ENCODE data around the gene UTP14C. TPM values are rescaled to one million over a fixed set of nuclear protein-coding genes. Genes with fewer than 3 reads are reported as not detected.

UTP14C gene
- total RNA-seq: 5.2 and 6.1 TPM in 2 replicates

GRCh38 chr13:52024481-52024880 is at the start of gene UTP14C:
UTP14C (plus strand) TSS chr13:52024691; CDS start chr13:52028805, 4,114 bp downstream.

GRCh38 chr13:52010890-52011631 is 13.4 kb upstream of the UTP14C start, which contains the start of gene ATP7B:
ATP7B (minus strand) TSS chr13:52011450; CDS start chr13:52011337, 113 bp downstream.

GRCh38 chr13:52011632-52012511 is 12.6 kb upstream of the UTP14C start, which contains the start of gene ALG11:
ALG11 (plus strand) TSS chr13:52012398; CDS start chr13:52012419, 21 bp downstream.

Other genes with a start within 250 kb of the UTP14C start
- 5.1 and 20.0 TPM in 2 replicates for gene DHRS12, start 220.5 kb upstream of the UTP14C start, total RNA-seq
- gene TMEM272, start 179.5 kb upstream of the UTP14C start, total RNA-seq: not detected in 2 replicates
- gene CCDC70, start 162.7 kb upstream of the UTP14C start, total RNA-seq: not detected in 2 replicates
- 10.8 and 12.1 TPM in 2 replicates for gene ATP7B, start 13.2 kb upstream of the UTP14C start, total RNA-seq
- gene ALG11, start 12.3 kb upstream of the UTP14C start, total RNA-seq: 5.9 and 8.9 TPM in 2 replicates
- gene NEK5, start 104.4 kb downstream of the UTP14C start, total RNA-seq: under 0.01 and 0.13 TPM in 2 replicates
- gene NEK3, start 134.9 kb downstream of the UTP14C start, total RNA-seq: 4.6 and 6.6 TPM in 2 replicates